ENCODE data around the gene CCT8. TPM values are rescaled to one million over a fixed set of nuclear protein-coding genes. Genes with fewer than 3 reads are reported as not detected.

CCT8 gene, protein sequence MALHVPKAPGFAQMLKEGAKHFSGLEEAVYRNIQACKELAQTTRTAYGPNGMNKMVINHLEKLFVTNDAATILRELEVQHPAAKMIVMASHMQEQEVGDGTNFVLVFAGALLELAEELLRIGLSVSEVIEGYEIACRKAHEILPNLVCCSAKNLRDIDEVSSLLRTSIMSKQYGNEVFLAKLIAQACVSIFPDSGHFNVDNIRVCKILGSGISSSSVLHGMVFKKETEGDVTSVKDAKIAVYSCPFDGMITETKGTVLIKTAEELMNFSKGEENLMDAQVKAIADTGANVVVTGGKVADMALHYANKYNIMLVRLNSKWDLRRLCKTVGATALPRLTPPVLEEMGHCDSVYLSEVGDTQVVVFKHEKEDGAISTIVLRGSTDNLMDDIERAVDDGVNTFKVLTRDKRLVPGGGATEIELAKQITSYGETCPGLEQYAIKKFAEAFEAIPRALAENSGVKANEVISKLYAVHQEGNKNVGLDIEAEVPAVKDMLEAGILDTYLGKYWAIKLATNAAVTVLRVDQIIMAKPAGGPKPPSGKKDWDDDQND
- polyA plus RNA-seq (2012; ENCODE audit: missing spikeins), result 373 TPM

DNA sequence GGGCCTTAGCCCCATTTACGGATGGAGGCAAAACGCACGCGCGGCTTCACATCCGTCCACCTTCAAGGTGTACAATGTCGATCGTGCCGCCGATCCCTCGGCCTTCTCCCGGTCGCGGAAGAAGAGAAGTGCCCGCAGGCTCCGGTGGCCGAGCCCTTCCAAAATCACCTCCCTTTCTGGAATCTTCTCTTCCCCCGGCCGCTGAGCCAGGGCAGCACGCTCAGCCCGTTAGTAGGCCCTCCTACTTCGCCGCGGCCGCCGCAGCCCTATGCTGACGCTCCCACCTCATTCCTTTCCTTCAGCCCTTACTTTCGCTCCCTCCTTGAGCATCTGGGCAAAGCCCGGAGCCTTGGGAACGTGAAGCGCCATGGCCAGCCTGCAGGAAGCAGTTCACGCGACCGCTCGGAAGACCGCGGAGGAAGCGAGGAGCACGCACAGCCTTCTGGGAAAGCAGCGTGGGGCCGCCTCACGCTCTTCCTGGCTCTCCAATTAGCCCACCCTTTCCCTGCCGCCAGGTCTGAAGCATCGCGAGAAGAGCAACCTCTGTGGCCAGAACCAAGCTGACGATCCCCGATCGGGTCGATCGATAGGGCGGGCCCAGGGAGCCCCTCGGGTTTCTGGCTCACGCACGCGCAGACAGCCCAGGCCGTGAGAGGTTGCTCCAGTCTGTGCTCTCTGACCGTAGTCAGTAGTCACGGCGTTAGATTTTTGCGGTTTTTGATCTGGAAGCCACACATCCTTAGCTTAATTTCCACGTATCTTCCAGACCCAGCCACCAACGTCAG, at the start of gene CCT8:
Gene CCT8, minus strand, starts transcription at position 427 of the 785 bp plus-strand sequence. Its CDS starts 58 bp downstream, at position 369.
- DNase-seq (ENCODE audit: insufficient read length) (peak; percentile 72), FAIRE-seq (peak; percentile 95)
- peak; percentile 97 for TF ChIP-seq POLR2AphosphoS5 (IDR thresholded peaks at IDR 0.05; ENCODE audit: low read depth, low read length)
- TF ChIP-seq TAF1 (IDR thresholded peaks at IDR 0.05; ENCODE audit: borderline replicate concordance, low read depth, low read length), result peak; percentile 84
- peak; percentile 99 for TF ChIP-seq POLR2A (IDR thresholded peaks at IDR 0.05; ENCODE audit: low read depth, low read length)

DNA sequence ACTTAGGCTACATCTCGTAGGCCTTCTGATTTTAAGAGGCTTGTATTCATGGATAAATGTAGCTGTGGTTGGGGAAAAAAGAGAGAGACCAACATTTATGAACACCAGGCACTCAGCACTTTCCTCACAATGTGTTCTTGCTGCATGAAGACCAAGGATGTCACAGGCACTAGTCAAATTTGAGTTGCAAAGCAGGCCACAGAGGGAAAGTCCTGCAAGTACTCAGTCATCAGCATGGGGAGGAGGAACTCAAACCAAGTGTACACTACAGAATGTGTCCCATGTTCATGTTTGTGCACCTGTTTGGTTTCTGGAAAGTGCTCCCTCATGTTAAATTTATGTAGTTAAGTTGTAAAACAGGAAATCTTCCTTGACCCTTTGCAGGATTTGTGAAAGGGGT, 48.3 kb upstream of the CCT8 start:
- FAIRE-seq (peak; percentile 82), DNase-seq (ENCODE audit: insufficient read length) (no peak)
- TF ChIP-seq TAF1 (IDR thresholded peaks at IDR 0.05; ENCODE audit: borderline replicate concordance, low read depth, low read length) (0 out of 2 replicates have a peak, but pooled peaks have one; percentile 21), POLR2A (IDR thresholded peaks at IDR 0.05; ENCODE audit: low read depth, low read length) (peak; percentile 60), POLR2AphosphoS5 (IDR thresholded peaks at IDR 0.05; ENCODE audit: low read depth, low read length) (0 out of 2 replicates have a peak, but pooled peaks have one; percentile 36)

DNA sequence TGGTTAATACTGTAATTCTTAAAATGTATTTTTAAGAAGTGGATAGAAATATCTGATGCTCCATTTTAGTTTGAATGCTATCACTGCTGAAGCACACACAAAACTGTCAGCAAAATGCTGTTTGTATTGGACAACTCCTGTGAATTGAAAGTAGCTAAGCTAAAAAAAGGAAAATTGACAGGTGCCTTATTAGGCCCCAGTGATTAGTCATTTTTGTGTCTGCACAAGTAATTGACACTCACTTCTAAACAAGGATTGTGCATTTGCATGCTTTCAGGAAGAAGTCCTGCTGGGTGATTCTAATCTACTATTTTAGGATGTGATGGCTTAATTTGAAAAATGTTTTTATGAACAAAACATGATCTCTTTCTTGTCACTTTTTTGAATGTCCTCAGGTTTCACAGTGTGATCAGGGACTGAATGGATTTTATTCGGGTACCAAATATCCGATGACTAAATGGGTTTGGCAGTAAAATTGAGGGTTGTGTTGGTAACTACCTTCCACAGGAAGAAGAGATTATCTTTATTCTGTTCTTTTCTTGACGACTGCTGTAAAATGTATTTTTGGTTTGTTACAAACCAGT, 44.0 kb upstream of the CCT8 start:
- FAIRE-seq (peak; percentile 79), DNase-seq (ENCODE audit: insufficient read length) (no peak)
- TF ChIP-seq POLR2A (IDR thresholded peaks at IDR 0.05; ENCODE audit: low read depth, low read length), result no peak
- no peak for TF ChIP-seq POLR2AphosphoS5 (IDR thresholded peaks at IDR 0.05; ENCODE audit: low read depth, low read length)

DNA sequence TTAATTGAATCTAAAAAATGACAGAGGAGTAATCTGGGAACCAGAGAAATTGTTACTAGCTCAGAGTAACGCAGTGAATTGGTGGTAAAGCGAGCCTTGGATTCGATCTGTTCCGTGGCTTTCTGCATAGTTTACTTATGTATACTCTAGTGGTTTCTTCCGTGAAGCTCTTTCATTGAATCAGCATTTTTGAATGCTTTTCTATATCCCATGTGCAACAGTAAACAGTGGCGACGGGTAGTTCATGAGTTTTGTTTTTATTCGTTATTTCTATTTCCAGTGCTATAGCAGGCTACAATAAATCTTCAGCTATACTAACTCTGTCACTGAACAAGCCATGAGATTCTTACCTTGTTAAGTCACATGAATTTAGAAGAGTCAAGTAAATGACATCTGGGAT, 42.5 kb upstream of the CCT8 start:
- DNase-seq (ENCODE audit: insufficient read length) (no peak), FAIRE-seq (no peak)

DNA sequence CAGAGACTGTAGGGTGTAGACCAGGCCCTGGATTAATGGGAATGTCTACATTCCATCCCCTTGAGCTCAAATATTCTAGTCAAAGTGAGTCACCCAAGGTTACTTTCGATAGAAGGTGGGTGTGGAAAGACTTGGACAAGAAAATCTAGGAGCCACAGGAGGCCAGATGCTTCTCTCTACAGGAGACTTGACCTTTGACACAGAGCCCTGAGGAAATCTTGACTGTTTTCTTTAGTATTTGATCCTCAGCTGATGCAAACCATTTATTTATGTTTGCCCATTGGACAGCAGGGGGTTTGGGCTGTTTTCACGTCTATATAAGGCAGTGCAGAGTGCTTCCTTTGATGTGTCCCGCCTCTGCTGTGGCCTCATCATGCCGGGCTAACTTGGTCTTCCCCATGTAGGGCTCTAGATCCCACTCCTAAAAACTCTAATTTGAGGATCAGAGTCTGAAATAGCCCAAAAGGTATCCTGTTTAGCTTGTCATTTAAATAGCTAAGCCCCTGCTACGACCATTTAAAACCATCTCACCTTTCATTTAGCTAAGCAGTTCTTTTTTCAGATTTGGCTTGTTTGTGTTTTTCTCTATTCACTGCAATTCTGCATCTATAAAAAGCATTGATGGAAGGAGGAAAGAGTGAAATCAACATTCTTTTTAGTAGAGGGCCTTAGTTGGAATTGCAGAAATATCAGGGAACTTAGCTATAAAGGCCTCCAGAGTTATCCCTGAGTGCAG, 41.5 kb upstream of the CCT8 start:
- TF ChIP-seq TAF1 (IDR thresholded peaks at IDR 0.05; ENCODE audit: borderline replicate concordance, low read depth, low read length), result no peak
- no peak for TF ChIP-seq POLR2A (IDR thresholded peaks at IDR 0.05; ENCODE audit: low read depth, low read length)
- no peak for TF ChIP-seq POLR2AphosphoS5 (IDR thresholded peaks at IDR 0.05; ENCODE audit: low read depth, low read length)
- FAIRE-seq, result no peak
- no peak for DNase-seq (ENCODE audit: insufficient read length)

More for the DNA sequence above, 42.5 kb upstream of the CCT8 start:
- TF ChIP-seq POLR2A (IDR thresholded peaks at IDR 0.05; ENCODE audit: low read depth, low read length), result no peak

DNA sequence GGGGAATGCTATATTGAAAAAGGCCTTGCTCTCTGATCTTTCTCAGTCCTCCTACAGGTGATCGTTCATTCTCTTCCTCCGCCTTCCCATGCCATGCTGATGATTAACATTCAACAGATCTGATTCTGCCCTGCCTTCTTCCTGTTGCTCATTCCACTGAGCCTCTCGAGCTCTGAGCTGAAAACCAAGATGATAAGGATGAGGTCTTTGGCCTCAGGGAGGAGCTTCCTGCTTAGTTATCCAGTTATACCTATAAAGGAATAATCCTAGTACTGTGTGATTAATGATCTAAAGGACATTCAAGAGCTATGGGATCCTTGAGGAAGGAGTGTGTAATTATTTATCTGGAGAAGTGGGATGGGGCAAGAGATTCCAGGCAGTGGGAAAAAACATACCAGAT, 31.8 kb upstream of the CCT8 start:
- no peak for FAIRE-seq
- no peak for TF ChIP-seq POLR2AphosphoS5 (IDR thresholded peaks at IDR 0.05; ENCODE audit: low read depth, low read length)
- no peak for TF ChIP-seq TAF1 (IDR thresholded peaks at IDR 0.05; ENCODE audit: borderline replicate concordance, low read depth, low read length)
- no peak for TF ChIP-seq POLR2A (IDR thresholded peaks at IDR 0.05; ENCODE audit: low read depth, low read length)
- no peak for DNase-seq (ENCODE audit: insufficient read length)

DNA sequence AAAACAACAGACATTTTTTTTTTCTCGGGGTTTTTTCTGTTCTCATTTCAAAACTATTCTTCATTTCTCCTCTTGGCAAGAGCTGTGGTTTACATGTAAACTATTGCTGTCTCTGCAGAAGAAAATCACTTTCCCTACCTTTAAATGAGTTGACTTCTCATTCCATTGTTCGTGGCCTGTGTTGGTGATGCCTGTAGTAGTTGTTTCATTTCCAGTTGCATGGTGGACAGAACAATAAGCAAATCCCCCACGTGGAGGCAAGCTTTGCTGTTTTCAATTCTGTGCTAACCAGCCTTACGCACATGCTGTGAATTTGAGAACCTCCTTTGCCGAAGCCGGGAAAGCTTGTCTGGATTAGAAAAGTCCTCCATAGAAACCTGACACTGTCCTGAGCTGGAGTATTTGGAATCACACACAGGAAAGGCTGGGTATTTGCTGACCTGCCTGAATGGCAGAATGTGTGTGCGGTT, 30.8 kb upstream of the CCT8 start:
- DNase-seq (ENCODE audit: insufficient read length) (no peak), FAIRE-seq (peak; percentile 14)
- TF ChIP-seq POLR2A (IDR thresholded peaks at IDR 0.05; ENCODE audit: low read depth, low read length), result no peak
- no peak for TF ChIP-seq POLR2AphosphoS5 (IDR thresholded peaks at IDR 0.05; ENCODE audit: low read depth, low read length)
- no peak for TF ChIP-seq TAF1 (IDR thresholded peaks at IDR 0.05; ENCODE audit: borderline replicate concordance, low read depth, low read length)

DNA sequence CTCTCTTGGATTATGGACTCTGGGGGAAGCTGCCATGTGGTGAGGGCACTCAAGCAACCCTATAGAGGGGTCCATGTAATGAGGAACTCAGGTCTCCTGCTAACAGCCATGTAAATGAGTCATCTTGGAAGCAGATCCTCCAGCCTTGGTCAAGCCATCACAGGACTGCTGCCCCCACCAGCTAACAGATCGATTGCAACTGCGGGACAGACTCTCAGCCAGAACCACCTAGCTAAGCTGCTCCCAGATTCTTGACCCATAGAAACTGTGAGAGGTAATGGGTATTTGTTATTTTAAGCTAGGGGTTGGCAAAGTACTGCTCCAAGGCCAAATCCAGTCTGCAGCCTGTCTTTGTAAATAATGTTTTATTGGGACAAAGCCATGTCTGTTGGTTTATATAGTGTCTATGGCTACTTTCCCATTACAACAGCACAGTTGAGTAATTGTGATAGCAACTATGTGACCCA, 29.4 kb upstream of the CCT8 start:
- no peak for FAIRE-seq
- DNase-seq (ENCODE audit: insufficient read length), result no peak
- no peak for TF ChIP-seq POLR2AphosphoS5 (IDR thresholded peaks at IDR 0.05; ENCODE audit: low read depth, low read length)
- TF ChIP-seq POLR2A (IDR thresholded peaks at IDR 0.05; ENCODE audit: low read depth, low read length), result no peak
- no peak for TF ChIP-seq TAF1 (IDR thresholded peaks at IDR 0.05; ENCODE audit: borderline replicate concordance, low read depth, low read length)

DNA sequence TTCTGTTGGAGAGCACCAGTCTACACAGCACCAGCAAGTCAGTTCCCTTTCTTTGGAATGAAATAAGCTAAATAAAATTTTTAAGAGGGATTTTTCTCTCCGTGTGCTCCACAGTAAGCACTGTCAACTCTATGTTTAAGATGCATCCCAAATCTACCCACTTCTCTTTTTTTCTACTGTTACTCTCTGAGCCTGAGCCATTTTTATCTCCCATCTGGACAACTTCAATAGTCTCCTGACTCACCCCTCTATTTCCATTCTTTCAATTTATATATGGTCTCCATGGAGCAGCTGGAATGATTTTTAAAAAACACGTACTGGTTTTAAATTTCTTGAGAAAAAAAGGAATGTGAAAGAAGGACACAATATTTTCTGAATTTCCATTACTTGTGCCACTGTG, 24.7 kb upstream of the CCT8 start:
- FAIRE-seq, result no peak
- TF ChIP-seq POLR2AphosphoS5 (IDR thresholded peaks at IDR 0.05; ENCODE audit: low read depth, low read length), result no peak
- TF ChIP-seq TAF1 (IDR thresholded peaks at IDR 0.05; ENCODE audit: borderline replicate concordance, low read depth, low read length), result no peak
- DNase-seq (ENCODE audit: insufficient read length), result no peak

DNA sequence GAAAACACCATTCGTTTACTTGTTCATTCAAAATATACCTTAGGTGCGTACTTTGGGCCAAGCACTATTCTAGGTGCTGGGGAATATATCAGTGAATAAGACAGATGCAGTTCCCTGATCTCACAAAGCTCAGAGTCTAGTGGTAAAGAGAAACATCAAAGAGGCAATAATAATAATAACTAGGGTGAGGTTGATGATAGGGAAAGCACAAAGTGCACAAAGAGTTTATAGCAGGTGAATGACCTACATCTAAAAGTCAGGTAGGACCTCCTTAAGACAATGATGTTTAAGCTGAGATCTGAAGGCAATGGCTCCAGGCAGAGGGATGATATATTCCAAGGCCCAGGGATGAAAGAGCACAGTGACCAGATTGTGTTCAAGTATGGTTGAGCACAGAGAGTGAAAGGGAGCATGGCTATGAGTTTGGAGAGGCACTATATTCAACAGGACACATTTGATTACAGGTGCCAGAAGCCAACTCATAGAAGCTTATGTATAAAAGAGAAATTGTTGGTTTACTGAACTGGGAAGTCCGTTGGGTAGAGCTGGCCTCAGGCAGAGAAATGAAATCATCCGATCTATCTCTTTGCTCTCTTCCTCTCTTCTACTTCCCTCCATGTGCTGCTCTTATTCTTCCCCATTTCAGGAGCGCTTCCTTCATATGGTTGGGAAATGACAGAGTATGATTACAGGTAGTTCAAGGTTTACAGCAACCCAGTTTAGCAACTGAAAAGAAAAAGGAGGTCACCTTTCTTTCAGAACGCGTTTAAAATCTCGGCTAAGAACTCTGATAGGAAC, 23.0 kb upstream of the CCT8 start:
- DNase-seq (ENCODE audit: insufficient read length) (no peak), FAIRE-seq (no peak)

More for the DNA sequence above, 23.0 kb upstream of the CCT8 start:
- TF ChIP-seq POLR2A (IDR thresholded peaks at IDR 0.05; ENCODE audit: low read depth, low read length) (no peak), POLR2AphosphoS5 (IDR thresholded peaks at IDR 0.05; ENCODE audit: low read depth, low read length) (no peak), TAF1 (IDR thresholded peaks at IDR 0.05; ENCODE audit: borderline replicate concordance, low read depth, low read length) (no peak)

Data from GM12892 (cell line).